GM21825 (cell line): Measurements from ENCODE around the gene PPARA.

Source experiments
- ATAC-seq: cut with Tn5 transposase; IDR thresholded peaks from one replicate; pipeline ENCODE4 v1.9.1; 2021; ENCODE audit warnings: mild to moderate bottlenecking, moderate library complexity; ENCODE audit not compliant: unreplicated experiment

PPARA gene

DNA sequence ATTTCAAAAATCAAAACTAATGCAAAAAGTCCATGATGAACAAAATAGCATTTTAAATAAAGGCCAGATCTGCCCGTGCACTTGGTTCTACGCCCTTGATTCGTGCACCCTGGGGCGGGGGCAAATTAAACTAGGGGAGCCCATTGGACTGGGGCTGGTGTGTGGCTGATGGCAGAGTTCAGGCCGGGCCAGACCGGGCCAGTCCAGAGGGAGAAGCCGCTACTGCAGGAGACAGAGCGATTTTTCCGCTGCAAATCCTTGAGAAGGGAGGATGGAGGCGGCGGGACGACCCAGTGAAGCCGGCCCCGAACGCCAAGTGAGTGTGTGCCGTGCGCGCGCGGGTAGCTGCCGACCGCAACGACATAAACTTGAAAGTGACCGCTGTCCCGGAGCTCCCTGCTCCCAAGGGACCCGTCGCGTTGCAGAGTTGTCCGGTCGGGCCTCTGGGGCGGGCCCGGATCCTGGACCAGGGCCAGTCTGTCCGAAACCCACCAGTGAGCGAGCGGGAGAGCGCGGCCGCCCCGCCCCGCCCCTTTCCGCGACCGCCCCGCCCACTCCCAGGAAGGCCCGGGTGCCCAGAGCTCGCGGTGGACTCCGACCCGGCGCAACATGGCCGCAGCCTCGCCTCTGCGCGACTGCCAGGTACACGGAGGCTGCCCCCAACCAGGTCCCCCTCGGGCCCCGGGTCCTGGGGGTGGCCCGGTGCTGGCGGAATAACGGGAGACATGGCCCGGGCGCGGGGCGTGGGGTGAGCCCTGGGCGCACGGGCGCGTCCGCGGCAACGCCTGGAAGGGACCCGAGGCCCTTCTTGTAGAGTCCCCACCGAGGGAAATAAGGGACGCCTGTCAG lies 117.3 kb downstream of the PPARA start, which contains the start of gene TTC38:
TTC38 (plus strand) TSS at position 578 of the 849 bp plus-strand sequence; CDS start at position 610, 32 bp downstream.
- peak; percentile 80 for ATAC-seq

DNA sequence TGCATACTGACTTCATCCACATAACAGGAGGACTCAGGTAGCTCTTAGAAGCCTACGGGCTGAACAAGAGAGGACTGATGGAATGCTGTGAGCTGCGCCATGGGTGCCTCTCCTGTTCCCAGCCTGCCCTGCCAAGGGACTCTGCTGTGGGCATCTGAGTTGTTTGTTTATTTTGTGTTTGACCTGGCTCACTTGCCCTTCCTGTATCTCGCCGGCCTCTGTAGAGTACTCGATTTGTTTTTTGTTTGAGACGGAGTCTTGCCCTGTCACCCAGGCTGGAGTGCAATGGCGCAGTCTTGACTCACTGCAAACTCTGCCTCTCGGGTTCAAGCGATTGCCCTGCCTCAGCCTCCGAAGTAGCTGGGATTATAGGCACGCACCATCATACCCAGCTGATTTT lies 119.2 kb downstream of the PPARA start:
- ATAC-seq: no peak

GRCh38 chr22:46272196-46272595 lies 121.9 kb downstream of the PPARA start:
- ATAC-seq: no peak

- ATAC-seq: no peak
Observed at GRCh38 chr22:46272762-46273431, 122.6 kb downstream of the PPARA start.

- no peak for ATAC-seq
Observed at GRCh38 chr22:46273432-46274148, 123.3 kb downstream of the PPARA start.

DNA sequence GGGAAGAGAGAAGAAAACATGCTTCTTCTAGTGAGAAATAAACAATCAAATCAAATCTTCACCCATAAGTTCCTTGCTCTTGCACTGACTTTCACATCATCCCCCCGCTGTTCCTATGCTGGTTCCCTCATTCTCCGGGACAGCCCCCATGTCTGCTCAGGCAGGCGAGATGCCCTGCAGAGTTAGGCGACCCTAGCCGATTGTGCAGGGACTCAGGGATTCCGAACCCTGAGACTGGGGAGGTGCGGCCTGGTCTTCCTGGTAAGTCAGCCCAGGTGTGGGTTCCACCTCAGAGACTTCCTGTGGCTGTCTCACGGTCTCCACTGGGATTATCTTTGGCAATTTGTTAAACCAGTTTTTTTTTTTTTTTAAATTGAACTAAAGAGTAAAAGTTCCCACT lies 124.1 kb downstream of the PPARA start:
- no peak for ATAC-seq

- ATAC-seq: no peak
Observed at GRCh38 chr22:46275455-46276122, 125.3 kb downstream of the PPARA start.

- ATAC-seq: no peak
Observed at GRCh38 chr22:46276563-46276962, 126.2 kb downstream of the PPARA start.

DNA sequence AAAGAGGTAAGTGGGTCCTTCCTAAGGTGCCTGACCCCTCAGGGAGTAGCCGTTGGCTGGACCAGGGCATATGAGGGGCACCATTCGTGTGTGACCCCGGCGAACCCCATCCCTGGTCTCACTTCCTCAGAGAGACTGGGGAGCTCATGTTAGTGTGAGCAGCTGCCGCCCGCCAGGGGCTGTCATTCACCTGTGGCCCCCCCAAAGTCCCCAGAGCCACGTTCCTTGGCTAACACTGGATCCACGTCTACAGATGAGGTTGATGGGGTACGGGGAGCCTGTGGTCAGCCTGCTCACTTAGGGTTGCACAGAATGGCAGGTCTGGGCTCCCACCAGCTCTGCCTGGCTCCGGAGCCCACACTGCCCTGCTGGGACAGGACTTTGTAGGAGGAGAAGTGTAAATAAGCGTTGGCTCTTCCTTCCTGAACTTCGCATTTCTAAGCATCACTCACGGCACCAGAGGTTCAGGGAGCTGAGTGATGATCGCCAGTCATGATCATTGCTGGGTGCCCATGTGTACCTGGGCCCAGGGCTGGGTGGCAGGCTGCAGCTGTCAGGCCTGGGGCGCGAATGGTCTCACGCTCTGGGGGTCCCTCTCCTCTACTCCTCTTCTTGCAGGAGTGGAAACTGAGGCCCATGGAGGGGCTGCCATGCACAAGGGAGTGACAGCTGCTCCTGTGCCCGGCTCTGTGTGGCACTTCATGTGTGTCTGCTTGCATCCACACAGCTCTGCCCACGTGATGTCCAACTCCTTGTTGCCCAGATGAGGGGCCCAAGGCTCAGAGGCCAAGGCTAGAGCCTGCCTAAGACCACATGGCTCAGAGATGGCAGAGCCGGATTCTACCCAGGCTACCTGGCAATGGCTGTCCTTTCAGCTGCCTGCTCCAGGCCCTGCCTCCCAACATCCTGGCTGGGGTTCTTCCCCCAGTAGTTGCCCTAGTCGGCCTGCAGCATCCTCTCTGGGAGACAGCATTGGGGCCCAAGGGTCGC lies 128.6 kb downstream of the PPARA start:
- no peak for ATAC-seq

DNA sequence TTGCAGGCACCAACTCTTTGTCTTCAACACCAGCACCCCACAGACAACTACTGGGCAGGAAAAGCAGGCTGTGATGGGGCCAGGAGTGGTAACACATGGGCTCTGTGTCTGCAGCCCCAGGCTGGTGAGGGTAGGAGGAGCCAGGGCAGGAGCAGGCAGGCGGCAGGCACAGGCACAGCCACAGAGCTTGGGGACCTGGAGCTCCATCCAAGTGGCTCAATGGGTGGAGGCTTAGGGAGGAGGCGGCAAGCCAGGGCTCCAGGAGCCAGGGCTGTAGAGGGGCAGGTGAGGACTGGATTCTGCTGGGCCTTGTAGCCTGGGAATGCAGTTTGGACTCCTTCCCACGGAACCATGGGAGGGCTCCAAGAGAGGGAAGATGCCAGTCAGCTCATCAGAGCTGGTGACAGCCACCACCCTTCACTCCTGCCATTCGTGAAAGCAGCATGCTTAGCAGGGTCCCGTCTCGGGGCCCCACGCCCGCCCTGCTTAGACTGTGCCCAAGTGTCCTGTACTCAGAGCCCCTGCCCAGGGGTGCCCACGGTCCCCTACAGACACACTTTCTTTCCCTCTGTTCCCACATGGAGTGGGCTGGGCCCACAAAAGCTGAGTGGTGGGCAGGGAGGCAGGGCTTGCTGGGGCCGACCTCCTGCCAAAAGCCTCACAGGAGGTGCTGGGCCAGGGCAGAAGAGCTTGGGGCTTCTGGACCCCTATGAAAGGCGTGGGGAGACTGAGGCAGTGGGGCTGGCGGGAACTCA lies 129.9 kb downstream of the PPARA start:
- ATAC-seq: no peak

GRCh38 chr22:46280999-46281623 lies 130.8 kb downstream of the PPARA start:
- no peak for ATAC-seq

DNA sequence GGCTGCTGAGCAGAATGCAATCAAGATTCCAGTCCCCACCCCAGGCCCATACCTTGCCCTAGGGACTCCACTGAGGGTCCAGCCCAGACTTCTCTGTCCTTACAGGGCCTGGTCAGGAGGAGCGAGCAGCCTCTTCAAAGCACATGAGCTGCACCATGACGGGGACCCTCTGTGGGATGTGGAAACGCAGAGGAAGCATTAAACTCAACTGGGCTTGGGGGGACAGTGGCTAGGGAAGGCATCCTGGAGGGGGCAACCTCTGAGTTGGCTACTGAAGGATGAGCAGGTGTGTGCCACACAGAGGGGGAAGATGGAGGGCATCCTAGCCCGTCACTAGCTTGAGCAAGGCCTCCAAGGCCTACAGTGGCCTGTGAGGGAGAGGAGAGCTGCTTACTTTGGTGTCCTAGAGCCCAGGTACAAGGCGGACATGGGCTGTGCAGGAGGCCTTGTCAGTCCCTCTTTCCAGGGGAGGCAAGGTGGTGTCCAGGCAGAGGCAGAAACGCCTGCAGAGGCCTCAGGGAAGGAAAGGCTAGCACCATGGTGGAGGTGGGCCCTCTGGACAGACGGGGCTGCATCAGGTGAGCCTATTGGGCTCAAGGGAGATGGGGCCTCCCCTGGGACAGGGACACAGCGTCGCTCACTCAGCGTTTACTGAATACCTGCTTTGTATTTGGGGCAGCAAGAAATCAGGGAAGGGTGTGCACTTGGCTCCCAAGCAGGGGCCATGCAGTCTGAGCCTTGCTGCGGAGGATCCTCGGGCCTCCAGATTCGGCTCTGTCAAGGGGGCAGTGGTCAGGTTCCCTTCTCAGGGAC lies 131.7 kb downstream of the PPARA start:
- ATAC-seq: no peak

DNA sequence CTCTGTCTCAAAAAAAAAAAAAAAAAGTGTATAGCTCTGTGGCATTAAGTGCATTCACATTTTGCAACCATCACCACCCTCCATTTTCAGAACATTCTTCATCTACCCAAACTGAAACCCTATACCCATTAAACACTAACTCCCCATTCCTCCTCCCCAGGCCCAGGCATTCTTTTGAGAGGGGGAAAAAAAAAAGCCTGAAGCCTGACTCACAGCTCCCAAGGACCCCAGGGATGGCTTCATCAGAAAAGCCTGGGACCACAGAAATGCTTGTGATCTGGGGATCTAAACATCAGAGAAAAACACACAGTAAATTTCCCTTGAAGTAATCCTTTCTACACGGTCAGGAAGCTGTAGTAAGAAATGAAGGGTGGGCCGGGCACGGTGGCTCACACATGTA lies 135.7 kb downstream of the PPARA start:
- ATAC-seq: no peak

- no peak for ATAC-seq
Observed at GRCh38 chr22:46286941-46287872, 136.9 kb downstream of the PPARA start.

GRCh38 chr22:46287873-46288751 lies 137.8 kb downstream of the PPARA start:
- ATAC-seq: peak; percentile 60

DNA sequence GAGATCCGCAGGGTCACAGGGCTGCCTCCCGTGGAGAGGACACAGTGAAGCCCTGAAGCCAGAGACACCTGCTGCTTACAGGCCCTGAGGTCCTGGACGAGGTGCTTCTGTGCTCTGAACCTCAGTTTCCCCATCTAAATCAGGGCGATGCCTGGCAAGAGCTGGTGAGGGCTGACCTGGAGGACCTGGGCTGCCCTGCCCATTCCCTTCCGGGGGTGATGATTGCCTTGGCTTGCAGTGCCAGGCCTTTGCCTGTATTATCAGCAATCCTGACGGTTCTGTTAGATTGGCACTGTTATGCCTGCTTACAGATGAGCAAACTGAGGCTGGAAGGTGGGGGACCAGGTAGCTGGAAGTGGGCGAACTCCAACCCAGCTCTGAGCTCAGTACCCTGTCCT lies 138.5 kb downstream of the PPARA start:
- no peak for ATAC-seq
